HUES64 (cell line): ENCODE results near the gene CUEDC1.
"Not testable (repeated sequence)": the region's sequence is repeated elsewhere in the genome, so short reads cannot be mapped to it uniquely, and the experiment has no call there.

Experiments used
- H3K27ac ChIP-seq: 2 replicates; pipeline ENCODE4 v1.7.0; 2013; ENCODE audit warnings: low read depth, low read length, inconsistent platforms
- H3K27me3 ChIP-seq: 2 replicates; pipeline ENCODE4 v1.6.1; 2013; ENCODE audit warnings: mild to moderate bottlenecking, low read length; ENCODE audit not compliant: insufficient read depth
- H3K36me3 ChIP-seq: 2 replicates; pipeline ENCODE4 v1.6.1; 2013; ENCODE audit warnings: mild to moderate bottlenecking, low read length; ENCODE audit not compliant: insufficient read depth
- H3K4me1 ChIP-seq: 2 replicates; pipeline ENCODE4 v1.6.1; 2013; ENCODE audit warnings: mild to moderate bottlenecking, low read length, moderate library complexity; ENCODE audit not compliant: insufficient read depth
- H3K4me3 ChIP-seq: 2 replicates; pipeline ENCODE4 v1.5.1; 2013; ENCODE audit warnings: mild to moderate bottlenecking, low read length, moderate library complexity
- H3K9ac ChIP-seq: 2 replicates; pipeline ENCODE4 v1.6.1; 2013; ENCODE audit warnings: mild to moderate bottlenecking, low read depth, low read length
- H3K9me3 ChIP-seq: 2 replicates; pipeline ENCODE4 v1.6.1; 2013; ENCODE audit warnings: low read depth, low read length; ENCODE audit not compliant: insufficient read depth
- WGBS: fragments of 150-250, 120-280 bp; methylation state at CpG from one replicate; pipeline ENCODE4 v1.1.7; 2013; ENCODE audit warnings: missing lambda C conversion rate; 5-methylcytosine and 5-hydroxymethylcytosine counted together

CUEDC1 gene

GRCh38 chr17:57922745-57923144 is 32.5 kb downstream of the CUEDC1 start:
- not testable (repeated sequence) for H3K36me3 ChIP-seq, H3K9ac ChIP-seq, H3K27ac ChIP-seq, H3K4me3 ChIP-seq, H3K27me3 ChIP-seq, H3K9me3 ChIP-seq
- WGBS, result 94% methylated on average over 4 of the region's 4 CpGs
- H3K4me1 ChIP-seq, result peaks cover 41% of the 10 kb centered on the region

GRCh38 chr17:57920916-57921703 is 34.1 kb downstream of the CUEDC1 start:
- Histone ChIP-seq H3K9ac (no peak overlapping the region), H3K36me3 (no peaks in the 10 kb centered on the region), H3K9me3 (no peaks in the 10 kb centered on the region), H3K27ac (no peak overlapping the region), H3K27me3 (no peaks in the 10 kb centered on the region), H3K4me3 (no peak overlapping the region), H3K4me1 (peaks cover 43% of the 10 kb centered on the region; the same call in 1 of the 2 replicates)
- WGBS, result 87% methylated on average over 11 of the region's 13 CpGs

GRCh38 chr17:57919918-57920317 is 35.3 kb downstream of the CUEDC1 start:
- Histone ChIP-seq H3K9ac (no peak overlapping the region), H3K9me3 (no peaks in the 10 kb centered on the region), H3K4me3 (no peak overlapping the region), H3K27ac (no peak overlapping the region), H3K4me1 (peaks cover 46% of the 10 kb centered on the region), H3K36me3 (no peaks in the 10 kb centered on the region), H3K27me3 (no peaks in the 10 kb centered on the region)
- 66% methylated on average over 5 of the region's 5 CpGs for WGBS

DNA sequence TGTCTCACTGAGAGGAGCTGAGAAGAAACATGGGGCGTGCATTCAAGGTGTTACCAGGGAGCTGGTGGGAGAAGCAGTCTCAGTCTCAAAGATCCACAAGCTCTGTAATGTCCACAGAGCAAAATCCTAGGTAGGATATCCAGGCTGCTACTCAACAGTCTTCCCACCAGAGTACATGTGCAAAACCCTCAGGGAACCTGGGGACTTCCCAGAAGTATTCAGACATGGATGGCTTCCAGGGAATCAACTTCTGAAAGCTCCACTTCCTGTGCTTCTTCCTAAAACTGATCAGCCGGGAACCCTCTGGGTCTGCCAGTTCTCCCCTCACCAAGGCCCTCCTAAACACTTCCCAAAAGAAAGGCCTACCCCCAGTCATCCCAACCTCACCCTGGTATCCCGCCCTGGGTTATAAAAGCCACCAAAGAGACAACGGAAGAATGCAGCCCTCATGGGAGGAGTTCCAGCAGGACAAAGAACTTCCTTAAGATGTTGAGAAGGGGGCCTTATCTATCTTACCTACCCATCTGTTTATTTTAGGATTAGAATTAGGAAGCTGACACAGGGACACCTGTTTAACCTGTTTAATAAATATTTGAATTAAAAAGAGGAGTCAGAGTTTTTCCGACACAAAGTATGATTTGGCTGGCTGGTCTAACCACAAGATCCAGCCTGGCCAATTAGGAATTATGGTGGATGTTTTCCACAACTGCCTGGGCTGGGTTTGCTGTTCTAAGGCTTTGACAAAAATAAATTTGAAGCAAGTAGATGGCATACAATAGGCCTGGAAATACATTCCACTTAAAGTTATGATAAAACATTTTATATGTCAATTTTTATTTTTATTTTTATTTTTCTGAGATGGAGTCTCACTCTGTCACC is 37.0 kb downstream of the CUEDC1 start:
- Histone ChIP-seq H3K4me3 (no peak overlapping the region), H3K27me3 (no peaks in the 10 kb centered on the region), H3K9ac (peak overlapping the region; percentile 16; the same call in 1 of the 2 replicates), H3K9me3 (no peaks in the 10 kb centered on the region), H3K4me1 (peaks cover 50% of the 10 kb centered on the region), H3K27ac (peak overlapping the region; percentile 38), H3K36me3 (no peaks in the 10 kb centered on the region)
- 66% methylated on average over 5 of the region's 5 CpGs for WGBS

- Histone ChIP-seq H3K4me1 (peaks cover 54% of the 10 kb centered on the region), H3K36me3 (no peaks in the 10 kb centered on the region), H3K9me3 (no peaks in the 10 kb centered on the region), H3K9ac (no peak overlapping the region), H3K27me3 (no peaks in the 10 kb centered on the region), H3K4me3 (no peak overlapping the region), H3K27ac (peak overlapping the region; percentile 76)
- WGBS, result 91% methylated on average over 9 of the region's 9 CpGs
Observed at GRCh38 chr17:57916925-57917858, 38.0 kb downstream of the CUEDC1 start.

DNA sequence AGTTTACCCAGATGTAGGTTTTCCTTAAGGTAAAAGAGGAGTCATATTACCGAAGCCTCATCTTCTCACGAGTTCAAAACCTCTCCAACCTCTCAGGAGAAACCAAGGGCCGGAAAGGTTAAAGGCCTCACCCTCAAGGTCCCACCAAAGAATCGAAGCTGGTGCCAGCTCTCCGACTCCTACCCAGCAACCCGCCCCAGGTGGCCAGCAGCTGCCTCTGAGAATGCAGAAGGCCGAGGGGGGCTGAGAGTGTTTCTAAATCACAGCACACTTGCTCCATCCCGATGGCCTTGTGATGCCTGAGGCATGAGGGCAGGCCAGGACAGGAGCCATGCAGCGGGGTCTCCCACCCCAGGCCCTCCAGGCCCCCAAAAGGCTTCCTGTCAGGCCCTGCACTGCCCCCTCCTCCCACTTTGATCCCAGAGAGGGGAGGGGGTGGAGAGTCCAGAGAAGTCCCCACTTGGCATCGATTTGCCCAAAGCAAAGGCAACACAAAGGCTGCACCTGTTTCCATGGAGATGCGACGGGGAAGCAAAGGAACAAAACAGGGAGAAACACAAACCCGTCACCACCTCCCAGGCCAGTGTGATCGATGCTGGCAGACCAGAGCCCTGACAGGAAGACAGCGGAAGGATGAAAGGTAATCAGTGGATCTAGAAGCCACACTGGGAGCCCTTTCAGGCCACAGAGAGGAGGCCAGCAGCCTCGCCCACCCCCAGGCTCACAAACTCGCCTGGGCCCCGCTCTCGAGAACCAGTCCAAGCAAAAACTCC is 39.0 kb downstream of the CUEDC1 start:
- H3K27me3 ChIP-seq, result no peaks in the 10 kb centered on the region
- H3K27ac ChIP-seq, result peak overlapping the region; percentile 76
- no peaks in the 10 kb centered on the region for H3K9me3 ChIP-seq
- 52% methylated on average over 19 of the region's 19 CpGs for WGBS
- peak overlapping the region; percentile 31 for H3K9ac ChIP-seq
- H3K4me3 ChIP-seq, result no peak overlapping the region
- peaks cover 58% of the 10 kb centered on the region for H3K4me1 ChIP-seq
- H3K36me3 ChIP-seq, result no peaks in the 10 kb centered on the region

DNA sequence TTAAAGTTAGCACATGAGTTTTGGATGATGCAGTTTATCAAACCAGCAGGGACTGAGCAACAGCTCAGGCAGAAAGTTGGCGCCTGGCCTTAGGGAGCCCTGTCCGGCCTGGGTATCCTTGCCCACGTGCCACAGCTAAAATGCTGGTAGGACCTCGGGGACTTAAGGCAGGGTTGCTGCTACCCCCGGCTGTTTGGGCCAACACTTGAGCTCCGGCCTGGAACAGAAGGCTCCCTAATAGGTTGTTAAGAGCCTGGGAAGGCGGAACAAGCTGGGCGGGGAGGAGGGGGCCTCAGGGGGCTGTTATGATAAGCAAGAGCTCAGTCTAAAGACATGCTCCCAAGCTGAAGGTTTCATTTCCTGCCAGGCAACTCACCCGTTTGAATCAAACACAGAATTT is 39.7 kb downstream of the CUEDC1 start:
- H3K27me3 ChIP-seq, result no peaks in the 10 kb centered on the region
- no peak overlapping the region for H3K4me3 ChIP-seq
- 64% methylated on average over 9 of the region's 9 CpGs for WGBS

GRCh38 chr17:57914273-57915142 is 40.7 kb downstream of the CUEDC1 start:
- 87% methylated on average over 5 of the region's 5 CpGs for WGBS
- Histone ChIP-seq H3K4me3 (no peak overlapping the region), H3K4me1 (peaks cover 57% of the 10 kb centered on the region), H3K36me3 (no peaks in the 10 kb centered on the region), H3K9ac (no peak overlapping the region), H3K9me3 (no peaks in the 10 kb centered on the region), H3K27me3 (no peaks in the 10 kb centered on the region), H3K27ac (no peak overlapping the region)

More for the DNA sequence above, 39.7 kb downstream of the CUEDC1 start:
- Histone ChIP-seq H3K9ac (peak overlapping the region; percentile 31; the same call in 1 of the 2 replicates), H3K36me3 (no peaks in the 10 kb centered on the region), H3K27ac (peak overlapping the region; percentile 76), H3K9me3 (no peaks in the 10 kb centered on the region), H3K4me1 (peaks cover 58% of the 10 kb centered on the region)

GRCh38 chr17:57913575-57914272 is 41.5 kb downstream of the CUEDC1 start:
- no peak overlapping the region for H3K27ac ChIP-seq
- H3K9me3 ChIP-seq, result no peaks in the 10 kb centered on the region
- 89% methylated on average over 7 of the region's 7 CpGs for WGBS
- H3K4me1 ChIP-seq, result peaks cover 59% of the 10 kb centered on the region
- H3K4me3 ChIP-seq, result no peak overlapping the region
- H3K27me3 ChIP-seq, result no peaks in the 10 kb centered on the region
- H3K9ac ChIP-seq, result no peak overlapping the region
- H3K36me3 ChIP-seq, result no peaks in the 10 kb centered on the region
